Limb (tissue), 2 donors: ENCODE results near the gene RBP3.
A peak's percentile ranks its signal among the peaks of the same experiment; 100 is the strongest.

Experiments
- DNase-seq, 2 donors: peaks; one replicate each; pipeline ENCODE4 v3.0.0-alpha.2; 2016; ENCODE audit errors: extremely low spot score in 2 of 2

RBP3 gene

DNA sequence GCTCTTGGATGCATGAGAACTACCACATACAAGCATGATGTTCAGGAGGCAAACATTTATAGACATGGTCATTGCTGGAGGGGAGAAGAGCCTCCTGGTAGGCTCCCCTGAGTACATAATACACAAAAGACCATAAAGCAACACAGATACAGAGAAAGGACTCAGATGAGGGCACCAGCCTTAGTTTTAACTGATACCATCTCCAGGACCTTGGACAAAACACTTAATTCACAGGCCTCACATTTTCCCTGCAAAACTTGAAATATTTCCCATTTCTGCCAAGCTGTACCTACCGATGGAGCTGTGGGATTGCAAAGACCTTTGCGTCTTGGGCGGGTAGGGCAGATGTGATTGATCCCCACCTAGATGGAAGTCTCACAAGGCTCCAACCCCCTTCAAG is 52.6 kb downstream of the RBP3 start:
- DNase-seq: no peak

DNA sequence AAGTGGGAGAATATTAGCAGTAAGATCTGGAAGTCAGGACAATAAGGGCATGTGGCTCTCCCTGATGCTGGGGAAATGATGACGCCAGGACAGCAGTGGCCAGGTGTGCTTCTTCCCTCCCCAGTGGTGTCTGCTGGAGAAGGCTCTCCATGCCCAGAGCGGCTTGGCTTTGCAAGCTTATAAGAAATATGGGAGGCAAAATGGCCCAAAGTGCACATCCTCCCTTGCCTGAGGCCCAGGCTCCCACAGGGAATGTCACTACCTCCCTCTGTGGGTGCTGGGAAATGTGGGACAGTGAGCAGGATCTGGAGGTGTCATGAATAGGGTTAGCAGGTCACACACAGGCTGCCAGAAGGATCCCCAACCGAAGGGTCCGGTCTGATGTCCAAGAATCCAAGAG is 53.0 kb downstream of the RBP3 start:
- peak in 1 of 2 donors; percentile 24 for DNase-seq

DNA sequence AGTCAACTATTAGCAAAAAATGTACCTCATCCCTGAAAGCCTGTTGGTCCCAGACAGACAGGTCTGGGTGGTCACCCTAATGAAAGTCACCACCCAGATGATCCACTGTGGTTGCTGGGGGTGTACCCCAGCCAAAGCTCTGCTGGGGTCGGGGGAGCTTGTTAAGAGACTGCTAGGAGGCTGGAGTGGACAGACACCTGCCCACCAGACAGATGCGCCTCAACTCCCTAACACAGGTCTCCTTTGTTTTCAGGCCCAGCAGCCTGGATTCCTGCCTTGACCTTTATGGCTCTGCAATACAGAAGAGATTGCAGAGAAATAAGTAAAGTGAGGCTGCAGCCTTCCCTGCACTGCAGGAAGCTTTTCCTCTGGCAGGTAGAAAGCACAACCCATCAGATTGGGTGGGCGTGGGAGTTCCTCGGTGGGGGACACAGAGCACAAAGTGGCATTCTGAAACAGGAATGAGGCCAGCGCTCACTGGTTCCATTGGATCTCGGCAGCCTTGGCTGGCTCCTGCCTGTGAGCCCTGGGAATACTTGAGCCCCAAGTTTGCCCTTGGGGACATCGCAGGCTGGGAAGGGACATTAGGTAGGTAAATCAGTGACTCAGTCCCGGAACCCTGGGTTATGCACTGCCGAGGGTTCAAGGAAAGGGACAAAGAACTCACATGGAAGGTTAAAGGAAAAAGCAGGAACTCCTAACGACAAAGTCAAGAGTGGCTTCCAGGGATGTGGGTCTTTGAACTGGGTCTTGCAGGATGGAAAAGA is 53.9 kb downstream of the RBP3 start:
- peak in 1 of 2 donors; percentile 27 for DNase-seq

DNA sequence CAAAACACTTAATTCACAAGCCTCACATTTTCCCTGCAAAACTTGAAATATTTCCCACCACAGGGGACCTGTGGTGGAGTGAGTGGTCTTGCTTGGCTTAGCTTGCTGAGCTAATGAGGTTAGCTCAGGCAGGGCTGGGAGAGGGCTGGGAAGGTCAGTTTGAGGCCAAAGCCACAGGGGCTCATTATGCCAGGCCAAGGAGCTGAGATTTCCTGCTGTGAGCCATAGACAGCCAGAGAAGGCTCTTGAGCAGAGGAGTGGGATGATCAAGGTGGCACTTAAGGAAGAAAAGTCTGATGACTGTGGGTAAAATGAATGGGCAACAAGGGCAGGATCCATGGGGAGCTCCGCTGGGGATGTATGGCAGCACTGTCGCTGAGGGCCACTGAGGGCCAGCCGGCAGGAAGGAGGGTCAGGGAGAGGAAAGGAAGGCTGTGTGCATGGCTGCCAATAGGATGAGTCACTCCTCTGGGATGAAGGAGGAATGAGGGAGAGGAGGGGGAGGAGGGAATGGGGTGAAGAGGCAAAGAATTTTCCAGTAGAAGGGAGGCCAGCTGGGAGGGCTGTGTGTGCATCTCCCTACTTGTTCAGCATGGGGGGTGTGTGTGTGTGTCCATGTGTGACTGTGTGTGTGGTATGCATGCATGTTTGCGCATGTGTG is 54.6 kb downstream of the RBP3 start:
- peak; percentile 63 to 66 for DNase-seq

DNA sequence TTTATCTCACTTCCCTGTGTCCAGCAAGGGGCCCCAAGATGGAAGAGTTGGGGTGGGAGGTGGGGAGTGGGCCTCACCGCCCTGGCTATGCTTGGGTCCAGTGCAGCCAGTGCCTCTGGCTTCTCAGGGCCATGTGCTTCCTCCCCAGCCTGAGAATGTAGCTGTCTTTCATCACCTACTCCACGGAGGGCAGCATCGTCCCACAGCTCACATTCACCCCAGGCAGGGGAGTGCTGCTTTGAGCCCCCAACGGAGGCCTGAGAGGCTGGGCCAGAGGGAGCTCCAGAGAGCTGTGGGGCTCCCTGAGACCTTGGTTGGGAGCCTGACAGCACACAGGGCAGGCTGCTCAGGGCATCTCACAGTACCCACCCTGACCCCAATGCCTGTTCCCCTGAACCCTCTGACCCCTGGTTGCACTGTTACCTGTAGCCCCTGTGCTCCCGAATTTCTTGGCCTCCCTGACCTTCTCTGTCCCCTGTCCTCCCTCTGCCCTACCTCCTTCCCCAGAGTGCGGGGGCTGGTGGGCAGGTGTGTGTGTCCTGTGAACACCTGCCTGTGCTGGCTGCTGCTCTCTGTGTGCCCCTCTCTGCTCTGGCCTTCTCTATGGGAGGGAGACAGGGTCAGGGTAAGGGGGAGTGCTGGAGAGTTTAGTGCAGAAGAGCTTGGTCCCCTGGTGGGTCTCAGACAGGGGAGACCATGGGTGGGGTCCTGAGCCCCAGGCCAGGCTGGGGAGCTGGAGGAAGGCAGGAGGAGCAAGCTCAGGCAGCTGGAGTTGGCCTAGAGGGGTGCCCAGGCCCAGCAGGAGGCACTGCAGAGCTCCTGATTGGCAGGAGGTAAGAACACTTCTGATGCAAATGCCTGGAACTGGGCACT is 55.5 kb downstream of the RBP3 start:
- peak in 1 of 2 donors; percentile 27 for DNase-seq

DNA sequence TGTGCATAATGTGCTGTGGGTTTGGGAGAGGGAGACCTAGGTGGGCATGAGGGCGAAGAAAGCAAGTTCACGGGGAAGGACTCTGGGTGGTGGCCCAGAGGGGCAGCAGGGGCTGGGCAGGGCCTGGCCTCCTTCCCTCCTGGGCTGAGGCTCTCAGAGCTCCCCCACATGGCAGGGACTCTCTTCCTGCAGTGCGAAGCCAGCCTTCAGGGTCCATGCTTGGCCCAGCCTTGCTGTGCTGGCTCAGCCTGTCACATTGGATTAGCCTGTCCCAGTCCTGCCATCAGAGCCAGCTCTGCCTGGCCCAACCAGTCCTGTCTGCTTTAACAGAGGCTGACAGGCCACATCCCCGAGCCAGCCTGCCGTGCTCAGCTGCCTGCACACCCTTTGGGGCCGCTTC is 56.3 kb downstream of the RBP3 start:
- DNase-seq: no peak

DNA sequence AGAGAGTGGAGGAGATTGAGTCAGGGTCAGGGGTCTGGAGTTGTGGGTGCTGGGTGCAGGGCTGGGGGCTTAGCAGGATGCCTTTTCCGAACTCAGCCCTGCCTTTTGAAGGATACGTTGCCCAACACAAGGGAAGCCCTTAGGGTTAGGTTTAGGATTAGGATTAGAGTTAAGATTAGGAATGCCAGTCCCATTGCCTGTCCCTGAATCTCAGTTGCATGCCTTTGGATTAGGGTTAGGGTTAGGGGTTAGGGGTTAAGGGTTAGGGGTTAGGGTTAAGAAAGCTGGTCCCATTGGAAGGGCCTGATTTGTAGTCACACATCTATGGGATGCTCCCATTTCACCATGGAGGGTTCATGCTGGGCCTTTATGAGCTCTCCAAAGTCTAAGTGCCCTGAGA is 56.8 kb downstream of the RBP3 start:
- no peak for DNase-seq

DNA sequence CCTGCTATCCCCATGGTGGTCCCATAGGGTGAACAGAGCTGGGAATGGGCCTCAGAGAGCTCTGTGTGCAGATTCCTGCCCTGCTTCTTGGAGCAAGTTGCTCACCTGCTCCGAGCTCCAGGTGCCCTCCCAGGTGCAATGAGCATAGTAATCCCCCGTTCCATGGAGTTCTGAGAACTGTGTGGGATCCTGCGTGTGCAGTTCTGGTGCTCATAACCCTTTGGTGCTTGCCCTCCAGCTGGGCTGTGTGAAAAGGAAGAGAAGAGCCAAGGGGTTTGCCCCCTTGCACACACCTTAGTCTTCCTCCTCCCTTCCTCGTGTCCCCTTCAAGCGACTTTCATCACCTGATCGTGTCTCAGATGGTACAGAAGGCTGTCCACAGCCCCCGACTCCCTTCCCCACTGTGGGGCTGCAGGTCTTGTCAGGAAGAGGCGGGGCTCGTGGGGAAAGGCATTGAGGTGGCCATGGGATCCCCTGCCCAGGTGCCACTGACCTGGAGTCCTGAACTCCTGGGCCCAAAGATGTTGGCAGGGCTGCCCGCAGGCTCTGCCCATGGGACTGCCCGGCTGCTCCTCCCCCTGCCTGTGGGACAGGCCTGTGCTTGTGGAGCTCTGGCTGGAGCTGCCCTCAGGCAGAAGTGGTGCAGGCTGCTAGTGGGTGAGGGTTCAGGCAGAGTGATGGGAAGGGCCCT is 57.8 kb downstream of the RBP3 start:
- DNase-seq: no peak

DNA sequence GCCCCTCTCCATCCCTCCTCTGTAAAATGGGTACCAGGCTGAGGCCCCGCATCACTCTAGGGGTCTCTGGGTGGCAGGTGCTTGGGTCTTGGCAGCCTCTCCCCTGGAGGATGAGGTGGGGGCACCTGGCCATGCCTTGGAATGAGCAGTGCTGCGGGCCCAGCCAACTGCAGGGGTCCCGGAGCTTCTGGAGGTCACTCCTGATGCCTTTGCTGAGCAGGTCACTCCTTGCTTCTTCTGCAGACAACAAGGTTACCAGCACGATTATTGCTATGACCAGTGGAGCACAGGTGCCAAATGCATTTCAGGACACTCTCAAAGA is 58.3 kb downstream of the RBP3 start:
- DNase-seq: no peak

DNA sequence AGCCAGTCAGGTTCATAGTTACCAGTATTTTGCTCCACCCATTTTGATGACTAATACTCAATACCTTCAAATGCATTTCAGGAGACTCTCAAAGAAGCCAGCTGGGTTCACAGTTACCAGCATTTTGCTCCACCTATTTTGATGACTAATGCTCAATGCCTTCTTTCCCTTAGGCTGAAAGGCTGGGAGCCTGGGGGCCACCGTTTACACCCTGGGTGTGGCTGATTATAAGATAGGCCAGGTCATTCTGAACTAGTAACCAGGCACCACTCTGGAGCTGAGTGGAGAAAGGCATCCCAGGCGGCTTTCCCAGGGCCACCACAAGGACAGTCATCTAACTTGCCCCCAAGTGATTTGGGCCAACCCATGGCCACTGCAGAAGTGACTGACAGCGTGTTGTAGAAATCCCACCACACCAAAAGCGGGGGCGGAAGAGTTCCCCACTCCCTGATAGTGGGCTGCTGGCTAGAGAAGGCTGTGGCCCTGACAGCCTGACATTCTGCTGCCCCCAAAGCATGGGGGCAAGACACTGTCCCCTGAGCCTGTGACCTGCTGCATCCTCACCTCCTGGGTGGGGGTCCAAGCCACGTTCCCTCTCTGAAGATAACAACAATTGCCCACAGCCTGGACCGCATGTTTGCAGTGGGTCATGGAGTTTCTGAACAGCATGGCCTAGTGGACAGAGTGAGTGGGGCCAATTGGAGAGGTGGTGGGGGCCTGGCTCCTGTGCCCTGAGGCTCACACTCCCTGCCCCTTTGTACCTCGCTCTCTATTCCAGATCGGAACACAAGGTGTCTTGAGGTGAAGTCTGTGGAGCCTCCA is 58.9 kb downstream of the RBP3 start:
- DNase-seq: no peak
